Stimulated activated CD8-positive, alpha-beta memory T cell treated with anti-CD3 and anti-CD28 coated beads, Interleukin-15, amount 100 ng/mL, for 24 hours (primary cell): ENCODE data around the gene RNASE9.
"Not testable (repeated sequence)": the region's sequence is repeated elsewhere in the genome, so short reads cannot be mapped to it uniquely, and the experiment has no call there.

Experiments used
- DNase-seq: peaks from one replicate; pipeline ENCODE4 v3.0.0-alpha.2; 2020; ENCODE audit warnings: low read depth

The RNASE9 gene

GRCh38 chr14:20515846-20516245, 45.0 kb downstream of the RNASE9 start:
- no peak for DNase-seq

GRCh38 chr14:20512177-20512905, 48.5 kb downstream of the RNASE9 start:
- no peak for DNase-seq

- DNase-seq = no peak
Observed at GRCh38 chr14:20508367-20508766, 52.5 kb downstream of the RNASE9 start.

GRCh38 chr14:20507537-20507936, 53.3 kb downstream of the RNASE9 start:
- DNase-seq = not testable (repeated sequence)

GRCh38 chr14:20506752-20507151, 54.1 kb downstream of the RNASE9 start:
- DNase-seq = not testable (repeated sequence)

- DNase-seq = not testable (repeated sequence)
Observed at GRCh38 chr14:20506276-20506675, 54.6 kb downstream of the RNASE9 start.
